Testis (tissue), 3 donors: Measurements from ENCODE around the gene ARHGEF16. TPM values are rescaled to one million over a fixed set of nuclear protein-coding genes. Genes with fewer than 3 reads are reported as not detected.

Source experiments
- DNase-seq: peaks from one replicate; pipeline ENCODE4 v3.0.0-alpha.2; 2019
- H3K27ac ChIP-seq, 2 donors: fragments of 200-600 bp; sonication (generic); one replicate each; pipeline ENCODE4 v1.5.1; 2019
- H3K27me3 ChIP-seq: fragments of 200-600 bp; sonication (generic); one replicate; pipeline ENCODE4 v1.5.1; 2019
- H3K36me3 ChIP-seq: fragments of 200-600 bp; sonication (generic); one replicate; pipeline ENCODE4 v1.5.1; 2017; ENCODE audit warnings: low read depth; ENCODE audit errors: missing control alignments
- H3K4me1 ChIP-seq: fragments of 200-600 bp; sonication (generic); one replicate; pipeline ENCODE4 v1.5.1; 2019
- H3K4me3 ChIP-seq, 2 donors: fragments of 200-600 bp; sonication (generic); one replicate each; pipeline ENCODE4 v1.5.1; 2017 to 2019
- H3K9me3 ChIP-seq: fragments of 200-600 bp; sonication (generic); one replicate; pipeline ENCODE4 v1.5.1; 2017
- CTCF ChIP-seq, 3 experiments: fragments of 450-650 bp in 2 of 3; fragments of 200-600 bp in 1 of 3; sonication (generic) in 1 of 3; IDR thresholded peaks; one replicate each; pipeline ENCODE4 v1.5.1; 2016 to 2019; ENCODE audit warnings: antibody characterized with exemption in 3 of 3, mild to moderate bottlenecking in 2 of 3, moderate library complexity in 1 of 3
- POLR2A ChIP-seq: fragments of 450-650 bp; IDR thresholded peaks from one replicate; pipeline ENCODE4 v1.6.1; 2017; ENCODE audit warnings: antibody characterized with exemption, mild to moderate bottlenecking, moderate library complexity
- WGBS, 2 donors: methylation state at CpG; one replicate each; pipeline ENCODE4 v1.1.5; 2018; 5-methylcytosine and 5-hydroxymethylcytosine counted together
- intact Hi-C: fragments of 100-400 bp; cut with DNase I; formaldehyde crosslinking; loops from one replicate; pipeline ENCODE4 v1.15.1; 2023; ENCODE audit warnings: low total_unique reads
- polyA plus RNA-seq: library from polyadenylated mRNA; stranded (reverse); fragments of 350-450 nt; fragmentation: Illumina TruSeq; extraction: RNeasy Lipid Tissue Mini Kit (QIAGEN cat#74804); gene quantifications from one replicate; pipeline ENCODE4 v1.2.3, GENCODE V29; 2014; ENCODE audit warnings: low read depth, low replicate concordance; ENCODE audit not compliant: insufficient read depth
- total RNA-seq, 2 donors: library from RNA; depleted of rRNA; stranded (reverse); fragments of >200 nt; gene quantifications; one replicate each; pipeline ENCODE4 v1.2.3, GENCODE V29; 2016

The ARHGEF16 gene
- total and polyA plus RNA-seq, 3 donors from 2014 or later, result 5.7 to 25.7 (median 17.1) TPM

- no peaks in the 10 kb centered on the region for H3K27me3 ChIP-seq
- WGBS, 2 donors, result 86 to 95% methylated on average over 8 to 12 of the region's 12 CpGs
- DNase-seq, result no peak
- TF ChIP-seq CTCF (IDR thresholded peaks at IDR 0.05) (no peak), POLR2A (no peak)
- H3K4me1 ChIP-seq, result peaks cover 14% of the 10 kb centered on the region
- no peaks in the 10 kb centered on the region for H3K9me3 ChIP-seq
- intact Hi-C loops, result no loop called here
- no peak overlapping the region for H3K4me3 ChIP-seq
- H3K27ac ChIP-seq, result no peak overlapping the region
- H3K36me3 ChIP-seq, result no peaks in the 10 kb centered on the region
Observed at GRCh38 chr1:3407021-3407420, 47.4 kb upstream of the ARHGEF16 start.

DNA sequence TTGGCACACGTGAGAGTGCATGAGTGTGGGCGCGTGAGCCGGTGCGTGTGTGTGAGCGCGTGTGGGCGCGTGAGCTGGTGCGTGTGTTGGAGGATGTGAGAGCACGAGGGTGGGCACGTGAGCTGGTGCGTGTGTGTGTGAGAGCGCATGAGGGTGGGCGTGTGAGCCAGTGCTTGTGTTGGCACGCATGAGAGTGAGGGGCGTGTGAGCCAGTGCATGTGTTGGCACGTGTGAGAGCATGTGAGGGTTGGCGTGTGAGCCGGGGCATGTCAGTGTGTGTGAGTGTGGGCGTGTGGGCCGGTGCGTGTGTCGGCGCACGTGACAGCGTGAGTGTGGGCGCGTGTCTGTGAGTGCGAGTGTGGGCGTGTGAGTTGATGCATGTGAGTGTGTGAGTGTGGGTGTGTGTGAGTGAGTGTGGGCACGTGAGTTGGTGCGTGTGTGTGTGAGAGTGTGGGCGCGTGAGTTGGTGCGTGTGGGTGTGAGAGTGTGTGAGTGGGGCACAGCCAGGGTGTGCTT lies 45.7 kb upstream of the ARHGEF16 start:
- no peak overlapping the region for H3K4me3 ChIP-seq
- H3K27me3 ChIP-seq, result no peaks in the 10 kb centered on the region
- no peak for TF ChIP-seq POLR2A
- no peak for TF ChIP-seq CTCF (IDR thresholded peaks at IDR 0.05)
- H3K27ac ChIP-seq, result no peak overlapping the region
- peaks cover 6% of the 10 kb centered on the region for H3K4me1 ChIP-seq
- no peaks in the 10 kb centered on the region for H3K9me3 ChIP-seq
- no peak for DNase-seq
- intact Hi-C loops, result no loop called here
- WGBS, 2 donors, result 71 to 77% methylated on average over 36 of the region's 36 CpGs
- H3K36me3 ChIP-seq, result no peaks in the 10 kb centered on the region

DNA sequence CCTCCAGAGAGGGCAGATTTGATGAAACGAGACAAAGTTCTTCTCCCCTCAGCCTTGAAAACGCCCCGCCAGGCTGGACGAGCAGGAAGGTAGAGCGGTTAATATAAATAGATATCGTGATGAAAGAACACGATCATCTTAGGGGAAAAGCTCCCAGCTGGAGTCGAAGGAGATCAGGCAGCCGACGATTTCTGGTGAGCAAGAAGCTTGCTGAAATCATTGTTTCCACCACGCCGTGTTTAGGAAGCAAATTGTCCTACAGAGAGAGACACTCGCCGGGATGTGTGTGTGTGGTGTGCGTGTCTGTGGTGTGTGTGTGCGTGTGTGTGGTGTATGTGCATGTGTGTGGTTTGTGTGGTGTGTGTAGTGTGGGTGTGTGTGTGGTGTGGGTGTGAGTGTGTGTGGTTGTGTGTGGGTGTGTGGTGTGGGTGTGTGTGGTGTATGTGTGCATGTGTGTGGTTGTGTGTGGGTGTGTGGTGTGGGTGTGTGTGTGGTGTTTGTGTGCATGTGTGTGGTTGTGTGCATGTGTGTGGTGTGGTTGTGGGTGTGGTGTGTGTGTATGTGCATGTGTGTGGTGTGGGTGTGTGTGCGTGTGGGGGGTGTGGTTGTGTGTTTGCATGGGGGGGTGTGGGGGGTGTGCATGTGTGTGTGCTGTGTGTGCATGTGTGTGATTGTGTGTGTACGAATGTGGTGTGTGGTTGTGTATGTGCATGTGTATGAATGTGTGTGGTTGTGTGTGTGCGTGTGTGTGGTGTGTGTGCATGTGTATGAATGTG lies 44.9 kb upstream of the ARHGEF16 start:
- H3K9me3 ChIP-seq, result no peaks in the 10 kb centered on the region
- WGBS, 2 donors, result 60 to 68% methylated on average over 19 of the region's 19 CpGs
- H3K4me1 ChIP-seq, result peaks cover 6% of the 10 kb centered on the region
- no peak overlapping the region for H3K4me3 ChIP-seq
- TF ChIP-seq POLR2A, result no peak
- TF ChIP-seq CTCF (IDR thresholded peaks at IDR 0.05), result no peak
- H3K27me3 ChIP-seq, result no peaks in the 10 kb centered on the region
- intact Hi-C loops, result loop anchor here (5.0 kb wide), 1 partner anchor 62 kb away; no protein-coding TSS in a partner anchor
- no peak overlapping the region for H3K27ac ChIP-seq
- no peak for DNase-seq
- no peaks in the 10 kb centered on the region for H3K36me3 ChIP-seq

- H3K4me3 ChIP-seq, result no peak overlapping the region
- TF ChIP-seq POLR2A (no peak), CTCF (IDR thresholded peaks at IDR 0.05) (peak; percentile 61 to 75 (median 65))
- H3K36me3 ChIP-seq, result no peaks in the 10 kb centered on the region
- intact Hi-C loops, result loop anchor here (5.0 kb wide), 1 partner anchor 63 kb away; no protein-coding TSS in a partner anchor
- H3K4me1 ChIP-seq, result peaks cover 6% of the 10 kb centered on the region
- DNase-seq, result peak; percentile 88
- H3K27me3 ChIP-seq, result no peaks in the 10 kb centered on the region
- WGBS, 2 donors, result 31 to 34% methylated on average over 15 to 21 of the region's 21 CpGs
- H3K9me3 ChIP-seq, result no peaks in the 10 kb centered on the region
- H3K27ac ChIP-seq, result peak overlapping the region in 1 of 2 donors; percentile 21
Observed at GRCh38 chr1:3410142-3410925, 44.1 kb upstream of the ARHGEF16 start.
